ENCODE results near the gene STK16.
A peak's percentile ranks its signal among the peaks of the same experiment; 100 is the strongest.

Gene STK16

GRCh38 chr2:219207134-219207883 is 38.0 kb upstream of the STK16 start:
- TF ChIP-seq USF1 (IDR thresholded peaks at IDR 0.05): no peak
- TF ChIP-seq TCF12 (IDR thresholded peaks at IDR 0.05; ENCODE audit: low read depth): no peak
- TF ChIP-seq, protein P1, sequence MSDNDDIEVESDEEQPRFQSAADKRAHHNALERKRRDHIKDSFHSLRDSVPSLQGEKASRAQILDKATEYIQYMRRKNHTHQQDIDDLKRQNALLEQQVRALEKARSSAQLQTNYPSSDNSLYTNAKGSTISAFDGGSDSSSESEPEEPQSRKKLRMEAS (IDR thresholded peaks at IDR 0.05): no peak; the same call in 1 of the 2 replicates
- TF ChIP-seq EGR1 (IDR thresholded peaks at IDR 0.05): no peak
- TF ChIP-seq EP300 (IDR thresholded peaks at IDR 0.05; ENCODE audit: borderline replicate concordance): no peak
- TF ChIP-seq CEBPB (IDR thresholded peaks at IDR 0.05): no peak
- TF ChIP-seq RAD21 (IDR thresholded peaks at IDR 0.05; ENCODE audit: low read depth): no peak
- TF ChIP-seq TAF1 (IDR thresholded peaks at IDR 0.05; ENCODE audit: low read depth): no peak
- TF ChIP-seq TEAD4 (IDR thresholded peaks at IDR 0.05): no peak
- TF ChIP-seq FOXM1 (IDR thresholded peaks at IDR 0.05; ENCODE audit: borderline replicate concordance, low read depth): no peak
- no peak for TF ChIP-seq CREB1 (IDR thresholded peaks at IDR 0.05; ENCODE audit: low read depth)
- no peak for TF ChIP-seq REST (IDR thresholded peaks at IDR 0.05; ENCODE audit: low read depth)
- no peak for TF ChIP-seq NFIC (IDR thresholded peaks at IDR 0.05)
- no peak for TF ChIP-seq ZBTB7A (IDR thresholded peaks at IDR 0.05; ENCODE audit: low read depth)
- no peak for TF ChIP-seq YY1 (IDR thresholded peaks at IDR 0.05; ENCODE audit: low read depth)

- TF ChIP-seq USF1 (IDR thresholded peaks at IDR 0.05): no peak
- no peak for TF ChIP-seq CEBPB (IDR thresholded peaks at IDR 0.05)
- no peak for TF ChIP-seq ZBTB7A (IDR thresholded peaks at IDR 0.05; ENCODE audit: low read depth)
- no peak for TF ChIP-seq TEAD4 (IDR thresholded peaks at IDR 0.05)
- peak; percentile 51 for TF ChIP-seq NFIC (IDR thresholded peaks at IDR 0.05)
- TF ChIP-seq TAF1 (IDR thresholded peaks at IDR 0.05; ENCODE audit: low read depth): no peak
- no peak for TF ChIP-seq FOXM1 (IDR thresholded peaks at IDR 0.05; ENCODE audit: borderline replicate concordance, low read depth)
These were observed 37.2 kb upstream of the STK16 start for GRCh38 chr2:219207884-219208740.

- TF ChIP-seq TEAD4 (IDR thresholded peaks at IDR 0.05): no peak
- no peak for TF ChIP-seq RAD21 (IDR thresholded peaks at IDR 0.05; ENCODE audit: low read depth)
- no peak for TF ChIP-seq EGR1 (IDR thresholded peaks at IDR 0.05)
- no peak for TF ChIP-seq CEBPB (IDR thresholded peaks at IDR 0.05)
- TF ChIP-seq USF1 (IDR thresholded peaks at IDR 0.05): no peak
These were observed 35.8 kb upstream of the STK16 start for GRCh38 chr2:219209236-219210195.

GRCh38 chr2:219210196-219210885 is 34.9 kb upstream of the STK16 start:
- no peak for TF ChIP-seq RAD21 (IDR thresholded peaks at IDR 0.05; ENCODE audit: low read depth)
- no peak for TF ChIP-seq USF1 (IDR thresholded peaks at IDR 0.05)
- TF ChIP-seq CREB1 (IDR thresholded peaks at IDR 0.05; ENCODE audit: low read depth): no peak
- no peak for TF ChIP-seq REST (IDR thresholded peaks at IDR 0.05; ENCODE audit: low read depth)
- no peak for TF ChIP-seq CEBPB (IDR thresholded peaks at IDR 0.05)
- TF ChIP-seq TCF12 (IDR thresholded peaks at IDR 0.05; ENCODE audit: low read depth): no peak
- no peak for TF ChIP-seq EP300 (IDR thresholded peaks at IDR 0.05; ENCODE audit: borderline replicate concordance)
- TF ChIP-seq, protein P1 (IDR thresholded peaks at IDR 0.05): no peak
- TF ChIP-seq FOXM1 (IDR thresholded peaks at IDR 0.05; ENCODE audit: borderline replicate concordance, low read depth): no peak
- no peak for TF ChIP-seq TEAD4 (IDR thresholded peaks at IDR 0.05)
